HCT116 (cell line): ENCODE results near the gene SEMA4C.

Experiments used
- EZH2 ChIP-seq: fragments of 200-600 bp; sonication (generic); IDR thresholded peaks from 2 replicates; pipeline ENCODE4 v1.6.1; 2017; ENCODE audit warnings: antibody characterized with exemption, mixed run types
- JUND ChIP-seq: IDR thresholded peaks from 2 replicates; pipeline ENCODE4 v1.6.1; 2012
- POLR2A ChIP-seq: IDR thresholded peaks from 2 replicates; pipeline ENCODE4 v1.7.0; 2011; ENCODE audit warnings: borderline replicate concordance; ENCODE audit not compliant: insufficient read depth, insufficient read length; ENCODE audit errors: extremely low read depth
- SP1 ChIP-seq: IDR thresholded peaks from 2 replicates; pipeline ENCODE4 v1.6.1; 2012; ENCODE audit warnings: low read depth
- TF ChIP-seq, protein P1 (sequence below): IDR thresholded peaks from 2 replicates; pipeline ENCODE4 v1.6.1; 2012; ENCODE audit warnings: low read depth
- TF ChIP-seq, protein P2 (sequence below): IDR thresholded peaks from 2 replicates; pipeline ENCODE4 v1.6.1; 2012
- TF ChIP-seq, protein P3 (sequence below), 3 experiments: fragments of 200-600 bp in 1 of 3; sonication (generic) in 1 of 3; IDR thresholded peaks in 2 of 3; conservative IDR thresholded peaks in 1 of 3; 2 replicates each; pipeline ENCODE4 v1.5.1; 2012 to 2017; ENCODE audit warnings: low read depth in 2 of 3, low read length in 2 of 3, antibody characterized with exemption in 1 of 3, borderline replicate concordance in 1 of 3, control low read depth in 1 of 3, mild to moderate bottlenecking in 1 of 3, mixed read lengths in 1 of 3, mixed run types in 1 of 3, moderate library complexity in 1 of 3; ENCODE audit not compliant: insufficient read depth in 1 of 3

DNA sequence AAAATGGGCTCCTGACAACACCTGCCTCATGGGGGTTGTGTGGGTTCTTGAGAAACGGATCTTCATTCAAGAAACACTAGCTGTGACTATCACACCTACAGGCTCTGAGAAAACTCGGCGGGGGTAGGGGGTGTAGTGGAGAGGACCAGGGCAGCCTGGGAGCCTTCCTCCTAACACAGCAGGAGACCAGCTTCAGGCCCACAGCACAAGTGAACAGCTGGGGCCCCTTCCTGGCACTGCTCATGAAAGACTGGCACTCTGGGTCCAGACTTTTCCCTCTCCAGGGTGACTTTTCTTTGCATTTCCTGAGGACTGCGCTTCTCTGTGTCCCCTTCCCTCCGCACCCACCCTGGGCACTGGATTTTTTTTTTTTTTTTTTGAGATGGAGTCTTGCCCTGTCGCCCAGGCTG, 7.2 kb upstream of the SEMA4C start:
- TF ChIP-seq JUND (no peak), EZH2 (no peak), POLR2A (no peak), SP1 (no peak)
- TF ChIP-seq, protein P1, sequence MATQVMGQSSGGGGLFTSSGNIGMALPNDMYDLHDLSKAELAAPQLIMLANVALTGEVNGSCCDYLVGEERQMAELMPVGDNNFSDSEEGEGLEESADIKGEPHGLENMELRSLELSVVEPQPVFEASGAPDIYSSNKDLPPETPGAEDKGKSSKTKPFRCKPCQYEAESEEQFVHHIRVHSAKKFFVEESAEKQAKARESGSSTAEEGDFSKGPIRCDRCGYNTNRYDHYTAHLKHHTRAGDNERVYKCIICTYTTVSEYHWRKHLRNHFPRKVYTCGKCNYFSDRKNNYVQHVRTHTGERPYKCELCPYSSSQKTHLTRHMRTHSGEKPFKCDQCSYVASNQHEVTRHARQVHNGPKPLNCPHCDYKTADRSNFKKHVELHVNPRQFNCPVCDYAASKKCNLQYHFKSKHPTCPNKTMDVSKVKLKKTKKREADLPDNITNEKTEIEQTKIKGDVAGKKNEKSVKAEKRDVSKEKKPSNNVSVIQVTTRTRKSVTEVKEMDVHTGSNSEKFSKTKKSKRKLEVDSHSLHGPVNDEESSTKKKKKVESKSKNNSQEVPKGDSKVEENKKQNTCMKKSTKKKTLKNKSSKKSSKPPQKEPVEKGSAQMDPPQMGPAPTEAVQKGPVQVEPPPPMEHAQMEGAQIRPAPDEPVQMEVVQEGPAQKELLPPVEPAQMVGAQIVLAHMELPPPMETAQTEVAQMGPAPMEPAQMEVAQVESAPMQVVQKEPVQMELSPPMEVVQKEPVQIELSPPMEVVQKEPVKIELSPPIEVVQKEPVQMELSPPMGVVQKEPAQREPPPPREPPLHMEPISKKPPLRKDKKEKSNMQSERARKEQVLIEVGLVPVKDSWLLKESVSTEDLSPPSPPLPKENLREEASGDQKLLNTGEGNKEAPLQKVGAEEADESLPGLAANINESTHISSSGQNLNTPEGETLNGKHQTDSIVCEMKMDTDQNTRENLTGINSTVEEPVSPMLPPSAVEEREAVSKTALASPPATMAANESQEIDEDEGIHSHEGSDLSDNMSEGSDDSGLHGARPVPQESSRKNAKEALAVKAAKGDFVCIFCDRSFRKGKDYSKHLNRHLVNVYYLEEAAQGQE: no peak
- TF ChIP-seq, protein P2, sequence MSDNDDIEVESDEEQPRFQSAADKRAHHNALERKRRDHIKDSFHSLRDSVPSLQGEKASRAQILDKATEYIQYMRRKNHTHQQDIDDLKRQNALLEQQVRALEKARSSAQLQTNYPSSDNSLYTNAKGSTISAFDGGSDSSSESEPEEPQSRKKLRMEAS: no peak
- TF ChIP-seq, protein P3, sequence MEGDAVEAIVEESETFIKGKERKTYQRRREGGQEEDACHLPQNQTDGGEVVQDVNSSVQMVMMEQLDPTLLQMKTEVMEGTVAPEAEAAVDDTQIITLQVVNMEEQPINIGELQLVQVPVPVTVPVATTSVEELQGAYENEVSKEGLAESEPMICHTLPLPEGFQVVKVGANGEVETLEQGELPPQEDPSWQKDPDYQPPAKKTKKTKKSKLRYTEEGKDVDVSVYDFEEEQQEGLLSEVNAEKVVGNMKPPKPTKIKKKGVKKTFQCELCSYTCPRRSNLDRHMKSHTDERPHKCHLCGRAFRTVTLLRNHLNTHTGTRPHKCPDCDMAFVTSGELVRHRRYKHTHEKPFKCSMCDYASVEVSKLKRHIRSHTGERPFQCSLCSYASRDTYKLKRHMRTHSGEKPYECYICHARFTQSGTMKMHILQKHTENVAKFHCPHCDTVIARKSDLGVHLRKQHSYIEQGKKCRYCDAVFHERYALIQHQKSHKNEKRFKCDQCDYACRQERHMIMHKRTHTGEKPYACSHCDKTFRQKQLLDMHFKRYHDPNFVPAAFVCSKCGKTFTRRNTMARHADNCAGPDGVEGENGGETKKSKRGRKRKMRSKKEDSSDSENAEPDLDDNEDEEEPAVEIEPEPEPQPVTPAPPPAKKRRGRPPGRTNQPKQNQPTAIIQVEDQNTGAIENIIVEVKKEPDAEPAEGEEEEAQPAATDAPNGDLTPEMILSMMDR (IDR thresholded peaks at IDR 0.05 in 2 of 3, conservative IDR thresholded peaks at IDR 0.05 in 1 of 3; ENCODE audit: borderline replicate concordance in 1 of 3, insufficient read depth in 1 of 3, low read depth in 2 of 3, low read length in 2 of 3): no peak
